Measurements from ENCODE around the gene ERF.

- TF ChIP-seq POLR2A (IDR thresholded peaks at IDR 0.05; ENCODE audit: low read depth, low read length) = no peak
- no peak for TF ChIP-seq POLR2AphosphoS5 (IDR thresholded peaks at IDR 0.05; ENCODE audit: low read depth, low read length)
- TF ChIP-seq TAF1 (IDR thresholded peaks at IDR 0.05; ENCODE audit: low read depth, low read length) = no peak
- no peak for TF ChIP-seq SPI1 (IDR thresholded peaks at IDR 0.05; ENCODE audit: low read depth, low read length)
Measured at GRCh38 chr19:42273407-42274064, 18.6 kb upstream of the ERF start.
